Suprapubic skin (tissue), 3 donors: ENCODE results near the gene SLC38A10.

ENCODE experiments used
- POLR2A ChIP-seq, 2 donors: fragments of 450-650 bp; IDR thresholded peaks; one replicate each; pipeline ENCODE4 v1.6.1; 2017; ENCODE audit warnings: antibody characterized with exemption in 2 of 2, mild to moderate bottlenecking in 2 of 2, moderate library complexity in 2 of 2
- TF ChIP-seq, protein P1 (sequence below), 2 donors: fragments of 200-600 bp in 1 of 2; fragments of 450-650 bp in 1 of 2; sonication (generic) in 1 of 2; IDR thresholded peaks; one replicate each; pipeline ENCODE4 v1.5.1; 2016 to 2019; ENCODE audit warnings: antibody characterized with exemption in 2 of 2, mild to moderate bottlenecking in 1 of 2, moderate library complexity in 1 of 2

DNA sequence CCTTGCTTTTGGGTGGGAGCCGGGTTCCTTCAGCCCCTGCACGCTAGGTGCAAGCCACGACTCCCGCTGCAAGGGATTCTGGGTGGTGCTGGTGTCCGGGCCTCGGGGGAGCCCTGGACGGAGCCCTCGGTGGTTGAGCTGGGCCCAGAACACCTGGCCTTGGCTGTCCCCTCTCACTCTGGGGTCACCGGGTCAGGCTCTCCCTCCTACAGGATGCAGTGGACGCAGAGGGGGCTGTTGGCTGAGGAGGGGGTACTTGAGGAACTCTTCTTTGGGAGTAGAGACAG, 27.9 kb upstream of the SLC38A10 start:
- TF ChIP-seq POLR2A (IDR thresholded peaks at IDR 0.05), result no peak
- TF ChIP-seq, protein P1, sequence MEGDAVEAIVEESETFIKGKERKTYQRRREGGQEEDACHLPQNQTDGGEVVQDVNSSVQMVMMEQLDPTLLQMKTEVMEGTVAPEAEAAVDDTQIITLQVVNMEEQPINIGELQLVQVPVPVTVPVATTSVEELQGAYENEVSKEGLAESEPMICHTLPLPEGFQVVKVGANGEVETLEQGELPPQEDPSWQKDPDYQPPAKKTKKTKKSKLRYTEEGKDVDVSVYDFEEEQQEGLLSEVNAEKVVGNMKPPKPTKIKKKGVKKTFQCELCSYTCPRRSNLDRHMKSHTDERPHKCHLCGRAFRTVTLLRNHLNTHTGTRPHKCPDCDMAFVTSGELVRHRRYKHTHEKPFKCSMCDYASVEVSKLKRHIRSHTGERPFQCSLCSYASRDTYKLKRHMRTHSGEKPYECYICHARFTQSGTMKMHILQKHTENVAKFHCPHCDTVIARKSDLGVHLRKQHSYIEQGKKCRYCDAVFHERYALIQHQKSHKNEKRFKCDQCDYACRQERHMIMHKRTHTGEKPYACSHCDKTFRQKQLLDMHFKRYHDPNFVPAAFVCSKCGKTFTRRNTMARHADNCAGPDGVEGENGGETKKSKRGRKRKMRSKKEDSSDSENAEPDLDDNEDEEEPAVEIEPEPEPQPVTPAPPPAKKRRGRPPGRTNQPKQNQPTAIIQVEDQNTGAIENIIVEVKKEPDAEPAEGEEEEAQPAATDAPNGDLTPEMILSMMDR (IDR thresholded peaks at IDR 0.05), result no peak
